Transverse colon (tissue), 4 donors: ENCODE results near the gene MICAL1.

ENCODE experiments used
- EP300 ChIP-seq: sonication (generic); formaldehyde crosslinking; IDR thresholded peaks from one replicate; pipeline ENCODE4 v1.6.1; 2017; ENCODE audit warnings: antibody characterized with exemption, low read depth
- POLR2A ChIP-seq: fragments of 450-650 bp; IDR thresholded peaks from one replicate; pipeline ENCODE4 v1.6.1; 2016; ENCODE audit warnings: antibody characterized with exemption, mild to moderate bottlenecking, moderate library complexity
- POLR2AphosphoS5 ChIP-seq, 3 donors: sonication (generic); formaldehyde crosslinking; IDR thresholded peaks; one replicate each; pipeline ENCODE4 v1.6.1; 2016; ENCODE audit warnings: antibody characterized with exemption in 3 of 3
- TF ChIP-seq, protein P1 (sequence below), 5 experiments: fragments of 200-600 bp in 3 of 5; fragments of 450-650 bp in 2 of 5; sonication (generic) in 3 of 5; IDR thresholded peaks; 1 replicate in 2 of 5; 2 replicates in 3 of 5; pipeline ENCODE4 v1.5.1; 2016 to 2017; ENCODE audit warnings: antibody characterized with exemption in 5 of 5, inconsistent platforms in 3 of 5, mild to moderate bottlenecking in 2 of 5, moderate library complexity in 1 of 5

DNA sequence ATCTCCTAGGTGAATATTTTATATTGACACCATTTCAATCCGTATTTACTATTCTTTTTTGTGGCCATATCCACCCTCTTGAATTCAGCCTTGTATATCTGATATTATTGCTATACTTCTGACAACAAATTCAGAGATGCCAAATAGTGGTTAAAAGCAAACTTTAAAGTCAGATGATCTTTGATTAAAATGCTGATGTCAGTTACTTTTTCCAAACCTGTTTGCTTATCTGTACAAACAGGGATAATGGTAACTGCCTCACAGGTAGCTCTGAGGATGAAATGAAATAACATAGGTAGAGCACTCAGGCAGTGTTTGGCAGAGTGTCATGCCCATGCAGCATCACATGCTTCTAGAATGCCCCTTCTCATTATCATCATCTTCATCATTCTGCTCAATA lies 34.4 kb downstream of the MICAL1 start:
- TF ChIP-seq, protein P1, sequence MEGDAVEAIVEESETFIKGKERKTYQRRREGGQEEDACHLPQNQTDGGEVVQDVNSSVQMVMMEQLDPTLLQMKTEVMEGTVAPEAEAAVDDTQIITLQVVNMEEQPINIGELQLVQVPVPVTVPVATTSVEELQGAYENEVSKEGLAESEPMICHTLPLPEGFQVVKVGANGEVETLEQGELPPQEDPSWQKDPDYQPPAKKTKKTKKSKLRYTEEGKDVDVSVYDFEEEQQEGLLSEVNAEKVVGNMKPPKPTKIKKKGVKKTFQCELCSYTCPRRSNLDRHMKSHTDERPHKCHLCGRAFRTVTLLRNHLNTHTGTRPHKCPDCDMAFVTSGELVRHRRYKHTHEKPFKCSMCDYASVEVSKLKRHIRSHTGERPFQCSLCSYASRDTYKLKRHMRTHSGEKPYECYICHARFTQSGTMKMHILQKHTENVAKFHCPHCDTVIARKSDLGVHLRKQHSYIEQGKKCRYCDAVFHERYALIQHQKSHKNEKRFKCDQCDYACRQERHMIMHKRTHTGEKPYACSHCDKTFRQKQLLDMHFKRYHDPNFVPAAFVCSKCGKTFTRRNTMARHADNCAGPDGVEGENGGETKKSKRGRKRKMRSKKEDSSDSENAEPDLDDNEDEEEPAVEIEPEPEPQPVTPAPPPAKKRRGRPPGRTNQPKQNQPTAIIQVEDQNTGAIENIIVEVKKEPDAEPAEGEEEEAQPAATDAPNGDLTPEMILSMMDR (IDR thresholded peaks at IDR 0.05), result no peak
- TF ChIP-seq EP300 (no peak), POLR2AphosphoS5 (IDR thresholded peaks at IDR 0.05) (no peak), POLR2A (no peak)
